KMS-11 (cell line): ENCODE results near the gene PPIA.

Experiments used
- H2AFZ ChIP-seq: fragments of 200-600 bp; sonication (generic); 2 replicates; pipeline ENCODE4 v1.6.1; 2016; ENCODE audit warnings: antibody characterized with exemption, mixed run types, low read depth
- H3K27ac ChIP-seq: fragments of 200-600 bp; sonication (generic); 2 replicates; pipeline ENCODE4 v1.6.1; 2016; ENCODE audit warnings: mild to moderate bottlenecking, mixed run types
- H3K27me3 ChIP-seq: fragments of 200-600 bp; sonication (generic); 2 replicates; pipeline ENCODE4 v1.6.1; 2017; ENCODE audit warnings: mild to moderate bottlenecking, low read depth, mixed run types, moderate library complexity; ENCODE audit not compliant: insufficient read depth
- H3K36me3 ChIP-seq: fragments of 200-600 bp; sonication (generic); 2 replicates; pipeline ENCODE4 v1.6.1; 2017; ENCODE audit warnings: mild to moderate bottlenecking, mixed run types; ENCODE audit not compliant: insufficient read depth
- H3K4me1 ChIP-seq: fragments of 200-600 bp; sonication (generic); 2 replicates; pipeline ENCODE4 v1.6.1; 2016; ENCODE audit warnings: mild to moderate bottlenecking, low read depth, mixed run types; ENCODE audit not compliant: poor library complexity, severe bottlenecking
- H3K4me2 ChIP-seq: fragments of 200-600 bp; sonication (generic); 2 replicates; pipeline ENCODE4 v1.7.0; 2016; ENCODE audit warnings: mild to moderate bottlenecking, mixed run types
- H3K4me3 ChIP-seq: fragments of 200-600 bp; sonication (generic); IDR thresholded peaks from 2 replicates; pipeline ENCODE4 v1.6.1; 2017; ENCODE audit warnings: low read depth, low read length, mixed read lengths; ENCODE audit not compliant: insufficient read depth
- H3K79me2 ChIP-seq: fragments of 200-600 bp; sonication (generic); 2 replicates; pipeline ENCODE4 v1.6.1; 2016; ENCODE audit warnings: low read depth, mixed run types; ENCODE audit not compliant: insufficient read depth
- H3K9ac ChIP-seq: fragments of 200-600 bp; sonication (generic); 2 replicates; pipeline ENCODE4 v1.6.1; 2016; ENCODE audit warnings: mild to moderate bottlenecking, mixed run types
- H4K20me1 ChIP-seq: fragments of 200-600 bp; sonication (generic); 2 replicates; pipeline ENCODE4 v1.6.1; 2016; ENCODE audit warnings: mild to moderate bottlenecking, mixed run types; ENCODE audit not compliant: insufficient read depth
- CTCF ChIP-seq: fragments of 200-600 bp; sonication (generic); conservative IDR thresholded peaks from 2 replicates; pipeline ENCODE4 v1.6.1; 2017; ENCODE audit warnings: low read depth, mild to moderate bottlenecking, antibody characterized with exemption, low read length, moderate library complexity, mixed read lengths

Gene PPIA

GRCh38 chr7:44750424-44750823, 46.1 kb upstream of the PPIA start:
- Histone ChIP-seq H3K79me2 (peaks cover 59% of the 10 kb centered on the region), H3K4me3 (no peak overlapping the region), H3K4me2 (peak overlapping the region; percentile 95), H2AFZ (no peak overlapping the region), H4K20me1 (peaks cover 2% of the 10 kb centered on the region; the same call in 1 of the 2 replicates), H3K27ac (peak overlapping the region; percentile 91), H3K9ac (peak overlapping the region; percentile 60), H3K27me3 (no peaks in the 10 kb centered on the region), H3K36me3 (no peaks in the 10 kb centered on the region), H3K4me1 (peaks cover 63% of the 10 kb centered on the region)
- no peak for TF ChIP-seq CTCF

GRCh38 chr7:44750921-44751571, 45.4 kb upstream of the PPIA start:
- Histone ChIP-seq H3K27me3 (no peaks in the 10 kb centered on the region), H3K36me3 (no peaks in the 10 kb centered on the region), H3K4me3 (no peak overlapping the region), H3K9ac (peak overlapping the region; percentile 60), H3K79me2 (peaks cover 65% of the 10 kb centered on the region), H4K20me1 (peaks cover 2% of the 10 kb centered on the region; the same call in 1 of the 2 replicates), H3K4me2 (peak overlapping the region; percentile 95), H2AFZ (no peak overlapping the region), H3K4me1 (peaks cover 68% of the 10 kb centered on the region), H3K27ac (peak overlapping the region; percentile 91)
- TF ChIP-seq CTCF, result no peak

- Histone ChIP-seq H4K20me1 (peaks cover 2% of the 10 kb centered on the region; the same call in 1 of the 2 replicates), H3K4me2 (peak overlapping the region; percentile 95; the same call in 1 of the 2 replicates), H3K79me2 (peaks cover 75% of the 10 kb centered on the region), H3K36me3 (no peaks in the 10 kb centered on the region), H3K9ac (no peak overlapping the region), H3K4me1 (peaks cover 64% of the 10 kb centered on the region), H3K4me3 (no peak overlapping the region), H3K27me3 (no peaks in the 10 kb centered on the region), H2AFZ (no peak overlapping the region), H3K27ac (peak overlapping the region; percentile 91; the same call in 1 of the 2 replicates)
- no peak for TF ChIP-seq CTCF
Observed at GRCh38 chr7:44752822-44753221, 43.7 kb upstream of the PPIA start.

- peaks cover 64% of the 10 kb centered on the region for H3K79me2 ChIP-seq
- H2AFZ ChIP-seq, result no peak overlapping the region
- no peak overlapping the region for H3K27ac ChIP-seq
- peaks cover 2% of the 10 kb centered on the region; the same call in 1 of the 2 replicates for H4K20me1 ChIP-seq
- peaks cover 57% of the 10 kb centered on the region for H3K4me1 ChIP-seq
- H3K9ac ChIP-seq, result no peak overlapping the region
- no peaks in the 10 kb centered on the region; the same call in 1 of the 2 replicates for H3K36me3 ChIP-seq
- H3K4me2 ChIP-seq, result no peak overlapping the region; the same call in 1 of the 2 replicates
- no peak overlapping the region for H3K4me3 ChIP-seq
- TF ChIP-seq CTCF, result no peak
- no peaks in the 10 kb centered on the region for H3K27me3 ChIP-seq
Observed at GRCh38 chr7:44754802-44755697, 41.4 kb upstream of the PPIA start.
